ENCODE data around the gene P3H3.

DNA sequence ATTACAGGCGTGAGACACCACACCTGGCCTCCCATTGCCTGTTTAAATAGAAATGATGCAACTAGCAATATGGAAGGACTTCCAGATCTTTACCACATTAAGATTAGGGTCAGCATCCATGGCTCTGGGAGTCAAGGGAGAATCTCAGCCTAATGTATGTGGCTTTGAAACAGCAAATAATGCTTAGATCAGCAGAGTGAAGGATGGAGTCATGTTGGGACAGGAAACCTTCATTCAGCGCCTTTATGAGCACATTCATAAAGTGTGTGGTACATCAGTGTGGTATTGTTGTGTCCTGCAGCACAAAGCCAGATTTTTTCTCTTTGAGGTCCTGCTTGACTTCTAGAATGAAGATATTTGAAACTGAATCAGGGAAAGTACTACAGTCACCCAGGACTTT, 60.2 kb downstream of the P3H3 start:
- TF ChIP-seq YY1 (IDR thresholded peaks at IDR 0.05; ENCODE audit: low read depth) (no peak), TAF1 (IDR thresholded peaks at IDR 0.05; ENCODE audit: low read depth) (no peak)
